RWPE2 (cell line): Measurements from ENCODE around the gene FAM118B.

Experiments
- ATAC-seq: fragments of 200-7000 bp; cut with Tn5 transposase; 3 replicates; pipeline ENCODE4 v1.9.1; 2021; ENCODE audit warnings: low read depth
- DNase-seq: peaks from one replicate; pipeline ENCODE4 v3.0.0-alpha.2; 2020; ENCODE audit warnings: low spot score
- H3K27ac ChIP-seq: fragments of 450-650 bp; 2 replicates; pipeline ENCODE4 v1.5.1; 2017; ENCODE audit warnings: mild to moderate bottlenecking; ENCODE audit not compliant: poor library complexity, severe bottlenecking
- H3K27me3 ChIP-seq: fragments of 250-450 bp; sonication (Bioruptor Pico); 2 replicates; pipeline ENCODE4 v1.5.1; 2021; ENCODE audit warnings: mild to moderate bottlenecking, moderate library complexity; ENCODE audit not compliant: insufficient read depth, poor library complexity, severe bottlenecking
- H3K36me3 ChIP-seq: fragments of 250-450 bp; sonication (Bioruptor Pico); 2 replicates; pipeline ENCODE4 v1.5.1; 2020; ENCODE audit warnings: low read depth, mild to moderate bottlenecking, moderate library complexity
- H3K4me1 ChIP-seq: fragments of 250-450 bp; sonication (Bioruptor Pico); 2 replicates; pipeline ENCODE4 v1.5.1; 2021; ENCODE audit warnings: mild to moderate bottlenecking, moderate library complexity; ENCODE audit not compliant: insufficient read depth, poor library complexity, severe bottlenecking
- H3K4me3 ChIP-seq: fragments of 250-450 bp; sonication (Bioruptor Pico); 2 replicates; pipeline ENCODE4 v1.5.1; 2021; ENCODE audit warnings: mild to moderate bottlenecking, moderate library complexity; ENCODE audit not compliant: severe bottlenecking
- H3K9me3 ChIP-seq: fragments of 250-450 bp; sonication (Bioruptor Pico); 2 replicates; pipeline ENCODE4 v1.5.1; 2021; ENCODE audit warnings: mild to moderate bottlenecking, moderate library complexity; ENCODE audit not compliant: severe bottlenecking
- TF ChIP-seq, protein P1 (sequence below): fragments of 450-650 bp; IDR thresholded peaks from one replicate; pipeline ENCODE4 v1.5.1; 2017; ENCODE audit warnings: mild to moderate bottlenecking, moderate library complexity; ENCODE audit not compliant: poor library complexity, severe bottlenecking

The FAM118B gene

DNA sequence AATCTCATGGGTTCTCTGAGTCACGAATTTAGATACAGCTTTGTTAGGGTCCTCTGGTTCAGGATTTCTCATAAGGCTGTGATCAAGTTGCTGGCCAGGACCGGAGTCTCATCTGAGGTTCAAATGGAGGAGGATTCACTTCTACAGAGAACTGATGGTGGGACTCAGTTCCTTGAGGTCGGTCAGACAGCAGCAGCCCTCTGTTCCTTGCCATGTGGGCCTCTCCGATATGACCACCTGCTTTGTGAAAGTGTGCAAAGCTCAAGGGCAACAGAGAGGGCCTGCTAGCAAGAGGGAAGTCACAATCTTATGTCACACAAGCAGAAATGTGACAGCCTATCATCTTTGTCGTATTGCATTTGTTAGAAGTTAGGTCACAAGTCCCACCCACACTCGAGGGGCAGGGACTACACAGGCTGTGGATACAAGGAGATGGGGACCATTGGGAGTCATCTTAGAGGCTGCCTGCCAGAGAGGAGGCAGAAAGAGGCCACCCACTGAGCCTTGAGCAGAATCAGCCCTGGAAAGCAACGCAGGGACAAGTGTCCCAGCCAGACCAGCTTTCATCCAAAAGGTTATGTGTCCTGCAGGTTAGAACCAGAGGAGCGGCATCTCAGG is 34.6 kb upstream of the FAM118B start:
- TF ChIP-seq, protein P1, sequence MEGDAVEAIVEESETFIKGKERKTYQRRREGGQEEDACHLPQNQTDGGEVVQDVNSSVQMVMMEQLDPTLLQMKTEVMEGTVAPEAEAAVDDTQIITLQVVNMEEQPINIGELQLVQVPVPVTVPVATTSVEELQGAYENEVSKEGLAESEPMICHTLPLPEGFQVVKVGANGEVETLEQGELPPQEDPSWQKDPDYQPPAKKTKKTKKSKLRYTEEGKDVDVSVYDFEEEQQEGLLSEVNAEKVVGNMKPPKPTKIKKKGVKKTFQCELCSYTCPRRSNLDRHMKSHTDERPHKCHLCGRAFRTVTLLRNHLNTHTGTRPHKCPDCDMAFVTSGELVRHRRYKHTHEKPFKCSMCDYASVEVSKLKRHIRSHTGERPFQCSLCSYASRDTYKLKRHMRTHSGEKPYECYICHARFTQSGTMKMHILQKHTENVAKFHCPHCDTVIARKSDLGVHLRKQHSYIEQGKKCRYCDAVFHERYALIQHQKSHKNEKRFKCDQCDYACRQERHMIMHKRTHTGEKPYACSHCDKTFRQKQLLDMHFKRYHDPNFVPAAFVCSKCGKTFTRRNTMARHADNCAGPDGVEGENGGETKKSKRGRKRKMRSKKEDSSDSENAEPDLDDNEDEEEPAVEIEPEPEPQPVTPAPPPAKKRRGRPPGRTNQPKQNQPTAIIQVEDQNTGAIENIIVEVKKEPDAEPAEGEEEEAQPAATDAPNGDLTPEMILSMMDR: no peak
- Histone ChIP-seq H3K4me1 (no peaks in the 10 kb centered on the region), H3K9me3 (no peaks in the 10 kb centered on the region), H3K27me3 (no peaks in the 10 kb centered on the region), H3K4me3 (no peak overlapping the region), H3K36me3 (no peaks in the 10 kb centered on the region), H3K27ac (no peak overlapping the region)
- no peak for DNase-seq
- no peak for ATAC-seq

DNA sequence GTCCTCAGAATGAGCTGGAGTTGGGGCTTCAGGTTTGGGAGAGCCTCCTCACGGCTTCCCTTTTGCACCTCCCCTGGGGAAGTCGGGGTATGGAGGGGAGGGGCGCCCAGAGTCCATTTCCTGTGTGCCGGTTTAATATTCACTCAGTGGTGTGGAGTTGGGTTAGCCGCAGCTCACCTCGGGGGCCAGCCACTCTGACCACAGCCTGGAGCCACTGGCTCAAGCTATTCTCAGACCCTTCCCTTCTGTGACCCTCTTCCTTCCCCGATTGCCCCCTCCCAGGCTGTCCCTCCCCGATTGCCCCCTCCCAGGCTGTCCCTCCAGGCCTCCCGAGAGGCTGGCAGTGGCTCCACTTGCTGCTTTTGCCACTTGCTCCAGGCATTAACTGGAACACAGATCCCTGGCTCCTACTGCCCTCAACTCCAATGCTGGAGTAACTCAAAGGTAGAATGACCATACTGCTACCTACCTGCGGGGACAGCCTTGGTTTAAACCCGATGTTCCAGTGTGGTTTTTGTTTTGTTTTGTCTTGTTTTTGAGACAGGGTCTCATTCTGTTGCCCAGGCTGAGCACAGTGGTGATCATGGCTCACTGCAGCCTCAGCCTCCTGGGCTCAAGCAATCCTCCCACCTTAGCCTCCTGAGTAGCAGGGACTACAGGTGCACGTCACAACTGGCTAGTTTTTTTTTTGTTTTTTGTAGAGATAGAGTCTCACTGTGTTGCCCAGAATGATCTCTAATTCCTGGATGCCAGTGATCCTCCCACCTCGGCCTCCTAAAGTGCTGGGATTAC is 29.4 kb upstream of the FAM118B start:
- Histone ChIP-seq H3K36me3 (no peaks in the 10 kb centered on the region), H3K4me3 (no peak overlapping the region), H3K4me1 (no peaks in the 10 kb centered on the region), H3K27ac (no peak overlapping the region), H3K9me3 (no peaks in the 10 kb centered on the region), H3K27me3 (no peaks in the 10 kb centered on the region)
- ATAC-seq (no peak; the same call in 2 of the 3 replicates), DNase-seq (no peak)
- TF ChIP-seq, protein P1: no peak

DNA sequence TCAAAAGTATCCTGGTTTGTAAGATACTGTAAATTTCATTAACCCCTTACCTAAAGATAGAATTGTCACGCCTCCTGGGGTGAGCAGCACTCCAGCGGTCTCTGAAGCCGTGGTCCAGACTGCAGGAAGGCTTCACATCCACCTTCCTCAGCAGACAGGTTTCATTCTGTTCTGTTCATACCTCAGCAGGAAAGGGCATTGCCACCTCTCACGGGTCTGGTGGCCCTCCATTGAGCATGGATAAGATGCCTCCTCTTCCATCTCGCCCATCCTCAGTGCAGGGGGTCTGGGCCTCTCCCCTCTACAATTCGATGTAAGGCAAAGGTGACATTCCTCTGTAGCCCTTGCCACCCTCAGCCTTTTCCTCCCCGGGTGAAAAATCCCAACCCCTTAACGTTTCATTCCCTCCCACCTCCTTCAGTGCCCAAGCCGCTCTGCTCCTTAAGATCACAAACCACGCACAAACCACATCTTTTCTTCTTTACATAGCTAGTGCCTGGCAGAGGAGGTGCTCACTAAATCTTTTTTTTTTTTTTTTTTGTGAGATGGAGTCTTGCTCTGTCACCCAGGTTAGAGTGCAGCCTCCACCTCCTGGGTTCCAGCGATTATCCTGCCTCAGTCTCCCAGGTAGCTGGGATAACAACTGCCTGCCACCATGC is 28.7 kb upstream of the FAM118B start:
- H3K27ac ChIP-seq: no peak overlapping the region
- H3K9me3 ChIP-seq: no peaks in the 10 kb centered on the region
- H3K4me1 ChIP-seq: no peaks in the 10 kb centered on the region
- TF ChIP-seq, protein P1: no peak
- no peak for DNase-seq
- H3K36me3 ChIP-seq: no peaks in the 10 kb centered on the region
- ATAC-seq: no peak
- H3K27me3 ChIP-seq: no peaks in the 10 kb centered on the region
- no peak overlapping the region for H3K4me3 ChIP-seq

DNA sequence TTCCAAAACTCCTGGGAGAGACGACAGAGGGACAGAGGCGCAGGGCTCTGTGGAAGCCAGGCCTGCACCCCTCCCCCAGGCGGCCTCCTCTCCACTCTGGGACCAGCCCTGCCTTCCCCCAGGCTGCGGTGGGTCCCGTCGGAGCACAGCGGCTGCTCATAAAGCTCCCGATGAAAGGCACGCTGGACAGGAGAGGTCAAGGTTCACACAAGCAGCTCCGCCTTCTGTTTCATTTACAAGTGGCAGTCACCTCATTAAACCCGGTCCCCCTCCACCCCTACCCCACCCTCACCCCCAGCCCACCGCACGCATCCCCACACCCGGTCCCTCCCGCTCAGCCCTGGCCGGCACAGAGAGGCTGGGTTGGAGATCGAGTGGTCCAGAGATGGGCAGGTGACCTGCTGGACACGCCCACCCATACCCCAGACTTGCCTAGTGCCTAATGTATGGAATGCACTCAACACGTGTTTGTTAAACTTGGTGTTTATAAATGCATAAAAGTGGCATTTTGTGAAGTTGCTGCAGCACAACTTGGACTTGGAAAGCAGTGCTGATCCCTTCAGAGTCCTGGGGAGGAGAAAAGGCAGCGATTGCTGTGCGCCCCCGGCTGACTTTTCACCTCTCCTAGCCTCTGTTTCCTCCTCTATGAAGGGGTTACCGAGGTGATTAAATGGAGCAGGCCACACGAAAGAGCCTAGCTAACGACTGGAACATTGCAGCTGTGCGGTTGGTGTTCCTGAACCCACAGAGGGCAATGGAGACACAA is 26.1 kb upstream of the FAM118B start:
- Histone ChIP-seq H3K9me3 (no peaks in the 10 kb centered on the region), H3K27me3 (no peaks in the 10 kb centered on the region), H3K4me3 (no peak overlapping the region), H3K27ac (no peak overlapping the region), H3K36me3 (no peaks in the 10 kb centered on the region), H3K4me1 (no peaks in the 10 kb centered on the region)
- ATAC-seq: no peak
- TF ChIP-seq, protein P1: no peak
- no peak for DNase-seq
